AG20443 (cell line): Measurements from ENCODE around the gene NAV3.

Experiments
- DNase-seq: peaks from one replicate; pipeline ENCODE4 v3.0.0; 2012; ENCODE audit warnings: low spot score, mixed read lengths

NAV3 gene

DNA sequence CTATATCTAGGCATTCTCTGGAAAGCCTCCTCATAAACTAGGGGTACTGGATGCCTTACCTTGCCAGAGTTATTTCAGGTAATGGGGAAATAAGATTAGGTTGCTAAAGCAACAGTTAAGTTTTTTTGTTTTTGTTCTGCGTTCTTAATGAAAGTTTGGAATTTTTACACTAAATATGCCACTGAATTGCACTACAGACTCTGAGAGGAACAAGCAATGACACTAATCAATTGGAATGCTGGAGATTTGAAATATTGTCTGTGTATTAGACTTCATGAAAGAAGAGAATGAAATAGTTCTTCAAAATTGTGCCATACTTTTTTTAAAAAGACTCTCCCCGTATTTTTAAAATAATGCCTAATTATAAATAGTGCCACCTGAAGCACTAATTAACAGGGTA is 287.8 kb downstream of the NAV3 start:
- DNase-seq = peak; percentile 33

DNA sequence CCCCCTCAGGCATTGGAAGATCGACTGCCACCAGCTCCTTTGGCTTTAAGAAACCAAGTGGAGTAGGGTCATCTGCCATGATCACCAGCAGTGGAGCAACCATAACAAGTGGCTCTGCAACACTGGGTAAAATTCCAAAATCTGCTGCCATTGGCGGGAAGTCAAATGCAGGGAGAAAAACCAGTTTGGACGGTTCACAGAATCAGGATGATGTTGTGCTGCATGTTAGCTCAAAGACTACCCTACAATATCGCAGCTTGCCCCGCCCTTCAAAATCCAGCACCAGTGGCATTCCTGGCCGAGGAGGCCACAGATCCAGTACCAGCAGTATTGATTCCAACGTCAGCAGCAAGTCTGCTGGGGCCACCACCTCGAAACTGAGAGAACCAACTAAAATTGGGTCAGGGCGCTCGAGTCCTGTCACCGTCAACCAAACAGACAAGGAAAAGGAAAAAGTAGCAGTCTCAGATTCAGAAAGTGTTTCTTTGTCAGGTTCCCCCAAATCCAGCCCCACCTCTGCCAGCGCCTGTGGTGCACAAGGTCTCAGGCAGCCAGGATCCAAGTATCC is 288.7 kb downstream of the NAV3 start:
- DNase-seq = no peak

DNA sequence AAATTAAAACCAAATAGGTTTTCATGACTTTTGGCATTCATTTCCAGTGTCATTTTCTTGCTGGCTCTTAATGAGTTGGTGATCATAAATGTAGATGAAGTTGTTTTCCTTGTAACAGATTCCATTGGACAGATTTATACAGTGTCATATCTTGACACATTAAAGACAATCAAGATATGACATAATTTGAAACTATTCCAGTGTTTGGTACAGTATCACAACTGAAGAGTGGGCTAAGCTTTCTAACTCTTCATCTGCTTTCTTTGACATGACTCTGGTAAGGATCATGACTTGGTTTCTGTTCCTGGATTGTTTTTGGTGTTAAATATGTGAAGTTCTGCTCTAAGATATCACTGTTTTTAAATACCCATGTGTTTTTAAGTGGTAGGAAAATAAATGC is 289.6 kb downstream of the NAV3 start:
- DNase-seq = no peak

- no peak for DNase-seq
Observed at GRCh38 chr12:78120866-78121560, 290.3 kb downstream of the NAV3 start.

DNA sequence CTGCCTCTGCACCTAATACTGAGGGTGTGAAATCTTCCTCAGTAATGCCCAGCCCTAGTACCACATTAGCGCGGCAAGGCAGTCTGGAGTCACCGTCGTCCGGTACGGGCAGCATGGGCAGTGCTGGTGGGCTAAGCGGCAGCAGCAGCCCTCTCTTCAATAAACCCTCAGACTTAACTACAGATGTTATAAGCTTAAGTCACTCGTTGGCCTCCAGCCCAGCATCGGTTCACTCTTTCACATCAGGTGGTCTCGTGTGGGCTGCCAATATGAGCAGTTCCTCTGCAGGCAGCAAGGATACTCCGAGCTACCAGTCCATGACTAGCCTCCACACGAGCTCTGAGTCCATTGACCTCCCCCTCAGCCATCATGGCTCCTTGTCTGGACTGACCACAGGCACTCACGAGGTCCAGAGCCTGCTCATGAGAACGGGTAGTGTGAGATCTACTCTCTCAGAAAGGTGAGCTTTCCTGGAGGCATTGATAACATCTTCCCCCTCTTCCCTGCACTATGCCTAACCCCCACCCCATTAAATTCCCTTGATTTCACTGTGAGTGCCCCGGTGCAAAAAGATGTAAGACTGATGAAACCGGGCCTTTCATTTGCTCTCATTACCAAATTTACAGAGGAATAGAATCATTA is 291.4 kb downstream of the NAV3 start:
- no peak for DNase-seq

DNA sequence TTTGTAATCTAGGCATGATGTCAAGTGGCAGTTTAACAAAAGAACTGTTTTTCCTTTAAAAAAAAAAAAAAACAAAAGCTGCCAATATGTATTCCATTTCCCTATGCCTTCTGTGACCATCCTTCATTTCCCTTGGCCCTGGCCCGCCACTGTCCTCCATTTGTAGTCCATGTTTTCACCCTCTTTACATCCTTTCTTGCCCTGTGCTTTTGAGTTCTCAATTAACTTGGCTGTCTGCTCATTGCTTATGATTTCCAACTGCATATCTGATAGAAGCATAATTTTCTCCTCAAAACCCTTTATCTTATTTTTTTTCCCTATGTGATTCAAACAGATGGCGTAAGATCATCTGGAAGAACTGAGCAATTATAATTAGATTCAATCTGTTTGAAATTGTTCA is 297.5 kb downstream of the NAV3 start:
- no peak for DNase-seq

DNA sequence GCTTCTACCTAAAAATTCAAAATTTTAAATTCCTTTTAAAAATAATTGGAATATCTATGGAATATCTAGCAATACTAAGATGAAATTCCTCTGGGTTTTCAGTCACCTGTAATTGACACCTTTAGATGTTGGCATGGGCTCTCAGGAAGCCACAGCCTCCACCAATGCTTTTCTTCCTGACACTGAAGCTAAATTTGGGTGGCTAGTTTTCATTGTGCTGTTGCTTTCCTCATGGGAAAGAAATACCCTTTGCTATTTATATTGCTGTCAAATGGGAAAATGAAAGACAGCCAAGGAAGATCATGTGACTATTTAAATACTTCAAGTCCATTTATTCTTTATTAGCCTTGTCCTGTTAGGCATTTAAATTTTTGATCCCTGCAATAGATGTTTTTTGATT is 313.0 kb downstream of the NAV3 start:
- no peak for DNase-seq

DNA sequence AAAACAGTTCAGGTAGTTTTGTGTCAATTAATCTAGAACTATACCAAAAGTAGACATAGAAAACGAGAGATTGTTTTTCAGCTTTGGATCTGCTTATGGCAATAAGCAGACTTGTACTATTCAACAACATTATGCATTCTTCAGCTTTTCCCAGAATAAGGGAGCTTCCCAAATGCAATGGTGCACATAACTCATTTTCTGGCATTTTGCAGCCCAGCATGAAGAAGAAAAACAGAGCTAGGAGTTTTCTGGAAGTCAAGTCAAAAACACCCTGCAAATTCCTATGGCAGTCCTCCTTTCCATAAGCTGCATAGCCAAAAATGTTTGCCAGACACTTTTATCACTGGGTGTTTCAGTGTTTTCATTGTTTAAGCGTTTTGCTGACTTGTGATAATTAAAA is 314.7 kb downstream of the NAV3 start:
- DNase-seq = no peak

DNA sequence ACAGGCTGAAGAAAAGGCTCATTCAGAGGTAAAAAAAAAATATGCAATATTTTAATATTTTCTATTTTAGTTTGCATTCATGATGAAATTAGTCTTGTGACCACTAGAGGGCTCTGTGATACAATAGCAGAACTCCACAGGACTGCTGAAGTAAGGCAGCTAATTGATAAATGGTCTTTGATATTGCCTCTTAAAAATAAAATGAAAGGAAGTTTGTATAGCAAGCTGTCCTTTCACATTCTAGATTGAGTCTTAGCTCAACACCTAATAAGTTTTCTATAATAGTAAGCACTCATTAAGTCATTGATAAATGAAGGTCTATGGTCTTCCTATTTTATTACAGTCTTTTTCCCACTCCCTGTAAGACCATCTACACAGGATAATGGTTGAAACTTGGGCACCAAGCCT is 315.7 kb downstream of the NAV3 start:
- DNase-seq = peak; percentile 24

DNA sequence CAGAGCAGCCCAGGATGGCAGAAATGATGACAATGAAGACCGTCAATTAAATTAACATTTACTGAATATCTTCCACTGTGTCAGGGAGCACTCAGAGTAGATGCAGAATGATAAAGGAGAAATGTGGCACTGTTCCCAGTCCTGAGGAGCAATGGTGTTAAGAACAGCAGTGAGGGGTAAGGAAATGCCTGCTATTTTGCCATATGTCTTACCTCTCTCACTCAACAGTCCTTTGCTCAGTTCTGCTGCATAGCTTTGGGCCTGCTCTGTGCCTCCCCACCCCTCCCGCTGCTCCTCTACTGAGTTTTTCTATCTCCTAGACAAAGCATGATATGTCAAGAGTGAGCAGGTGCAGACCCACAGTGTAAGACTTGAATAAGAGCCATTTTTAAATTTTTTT is 318.8 kb downstream of the NAV3 start:
- DNase-seq = no peak

DNA sequence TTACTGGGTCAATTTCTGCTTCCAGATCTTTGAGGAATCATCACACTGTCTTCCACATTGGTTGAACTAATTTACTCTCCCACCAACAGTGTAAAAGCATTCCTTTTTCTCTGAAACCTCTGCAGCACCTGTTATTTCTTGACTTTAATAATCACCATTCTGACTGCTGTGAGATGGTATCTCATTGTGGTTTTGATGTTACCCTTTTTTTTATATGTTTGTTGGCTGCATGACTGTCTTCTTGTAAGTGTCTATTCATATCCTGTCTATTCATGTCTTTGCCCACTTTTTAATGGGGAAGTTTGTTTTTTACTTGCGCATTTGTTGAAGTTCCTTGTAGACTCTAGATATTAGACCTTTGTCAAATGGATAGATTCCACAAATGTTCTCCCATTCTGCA is 324.9 kb downstream of the NAV3 start:
- no peak for DNase-seq

- no peak for DNase-seq
Observed at GRCh38 chr12:78156751-78157150, 326.1 kb downstream of the NAV3 start.

GRCh38 chr12:78157199-78157598 is 326.5 kb downstream of the NAV3 start:
- DNase-seq = no peak

- DNase-seq = no peak
Observed at GRCh38 chr12:78164154-78164553, 333.5 kb downstream of the NAV3 start.

GRCh38 chr12:78167510-78167909 is 336.8 kb downstream of the NAV3 start:
- no peak for DNase-seq

GRCh38 chr12:78171061-78171460 is 340.4 kb downstream of the NAV3 start:
- DNase-seq = no peak

DNA sequence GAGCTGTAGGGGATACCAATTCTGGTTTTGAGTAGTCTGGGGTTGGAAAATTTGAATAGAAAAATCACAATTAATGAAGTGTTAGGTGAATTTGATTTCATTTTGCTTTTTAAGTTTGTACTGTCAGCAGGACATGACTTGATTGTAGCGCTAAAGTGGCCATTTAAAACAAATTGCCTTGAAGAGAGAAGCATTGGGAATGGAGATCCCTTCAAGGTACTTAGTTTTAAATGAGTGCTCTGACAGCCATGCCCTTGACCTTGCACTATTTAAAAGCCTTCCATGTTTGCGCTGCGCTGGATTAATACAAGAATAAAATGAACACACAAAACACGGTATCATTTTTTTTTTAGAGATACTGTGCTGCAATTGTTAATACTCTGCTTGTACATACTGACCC is 345.9 kb downstream of the NAV3 start:
- no peak for DNase-seq

DNA sequence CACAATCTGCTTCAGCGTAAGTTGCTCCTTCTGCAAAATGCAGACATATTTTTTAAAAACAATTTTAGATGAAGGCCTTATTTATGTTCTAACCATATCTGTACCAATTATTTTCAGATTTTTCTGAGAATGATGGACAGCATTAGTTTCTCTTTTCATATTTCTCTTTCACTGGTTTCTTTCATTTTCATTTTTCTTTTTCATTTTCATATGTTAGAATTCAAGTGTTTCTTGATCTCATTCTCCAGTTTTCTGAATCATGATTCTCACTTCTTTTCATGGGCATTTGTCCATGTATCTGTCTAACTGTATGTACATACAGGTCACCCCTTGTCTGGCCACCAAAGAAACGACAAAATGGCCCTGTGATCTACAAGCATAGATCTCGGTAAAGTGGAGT is 346.6 kb downstream of the NAV3 start:
- no peak for DNase-seq

GRCh38 chr12:78179346-78179745 is 348.7 kb downstream of the NAV3 start:
- DNase-seq = no peak

DNA sequence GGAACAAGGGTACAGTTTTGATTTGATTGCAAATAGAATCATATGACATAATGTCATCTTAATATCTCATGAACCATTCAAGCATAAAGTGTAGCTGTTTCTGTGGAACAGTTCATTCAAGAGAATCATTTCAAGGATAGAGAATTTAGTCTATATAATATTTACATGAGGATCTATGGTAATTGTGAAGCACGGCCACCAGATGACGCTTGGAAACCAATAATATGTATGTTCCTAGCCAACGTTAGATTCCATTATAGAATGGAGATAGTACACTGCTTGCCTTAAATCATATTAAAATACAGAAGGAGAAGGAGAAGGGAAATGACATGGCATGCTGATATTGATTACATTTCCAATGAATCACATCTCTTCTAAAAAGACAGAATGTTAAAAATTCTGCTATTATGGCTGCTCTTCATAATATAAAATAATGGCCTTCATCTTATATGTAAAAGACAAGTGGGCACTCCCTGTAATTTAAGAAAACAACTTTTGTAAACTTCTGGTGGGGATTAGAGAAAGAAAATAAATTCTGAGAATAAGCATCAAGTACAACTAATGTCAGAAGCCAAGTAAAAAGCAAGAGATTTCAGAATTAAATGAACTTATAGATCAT is 351.0 kb downstream of the NAV3 start:
- DNase-seq = no peak

GRCh38 chr12:78183824-78184223 is 353.1 kb downstream of the NAV3 start:
- DNase-seq = no peak

DNA sequence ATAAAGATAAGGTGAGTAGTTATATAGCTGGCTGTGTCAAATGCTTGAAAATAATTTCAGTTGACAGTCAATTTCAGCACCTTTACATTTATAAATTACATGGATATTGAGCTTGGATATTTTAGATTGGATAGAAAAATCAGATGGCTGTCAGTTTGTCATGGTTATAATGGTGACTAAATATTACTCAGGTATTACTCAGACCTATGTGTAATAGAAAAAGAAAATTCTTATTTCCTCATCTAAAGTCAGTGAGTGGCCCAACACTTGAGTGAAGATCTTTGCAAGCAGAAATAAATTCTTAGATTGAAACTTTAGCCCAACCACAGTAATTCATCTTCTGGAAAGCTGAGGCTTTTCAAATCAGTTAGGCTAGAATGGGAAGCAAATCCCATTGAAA is 354.4 kb downstream of the NAV3 start:
- no peak for DNase-seq

- no peak for DNase-seq
Observed at GRCh38 chr12:78185651-78186050, 355.0 kb downstream of the NAV3 start.
